Muscle of arm (tissue), 12 donors: ENCODE measurements around the gene SPATA3. TPM values are rescaled to one million over a fixed set of nuclear protein-coding genes. Genes with fewer than 3 reads are reported as not detected.
A peak's percentile ranks its signal among the peaks of the same experiment; 100 is the strongest.
"Not testable (repeated sequence)": the region's sequence is repeated elsewhere in the genome, so short reads cannot be mapped to it uniquely, and the experiment has no call there.

Source experiments
- DNase-seq: peaks from one replicate; pipeline ENCODE4 v3.0.0-alpha.2; 2013
- polyA plus RNA-seq, 12 donors: library from polyadenylated mRNA; unstranded; fragments of 120-200 nt; gene quantifications; one replicate each; pipeline ENCODE4 v1.2.1, GENCODE V29; 2013; ENCODE audit not compliant: insufficient read length in 12 of 12

Gene SPATA3
- polyA plus RNA-seq, 12 donors = not detected

DNA sequence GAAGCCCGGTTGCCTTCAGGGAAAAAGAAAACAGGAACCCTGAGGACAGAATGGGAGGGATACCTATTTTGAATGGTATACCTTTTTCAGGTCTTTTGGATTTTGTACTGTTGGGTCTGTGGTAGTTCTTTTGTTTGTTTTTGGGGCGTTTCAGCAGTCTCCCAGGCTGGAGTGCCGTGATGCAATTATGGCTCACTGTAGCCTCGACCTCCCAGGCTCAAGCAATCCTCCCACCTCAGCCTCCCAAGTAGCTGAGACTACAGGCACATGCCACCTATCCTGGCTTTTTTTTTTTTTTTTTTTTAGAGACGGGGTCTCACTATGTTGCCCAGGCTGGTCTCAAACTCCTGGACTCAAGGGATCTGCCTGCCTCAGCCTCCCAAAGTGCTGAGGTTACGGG is 27.6 kb upstream of the SPATA3 start:
- DNase-seq = not testable (repeated sequence)

GRCh38 chr2:230968921-230969658 is 26.8 kb upstream of the SPATA3 start:
- DNase-seq = no peak

DNA sequence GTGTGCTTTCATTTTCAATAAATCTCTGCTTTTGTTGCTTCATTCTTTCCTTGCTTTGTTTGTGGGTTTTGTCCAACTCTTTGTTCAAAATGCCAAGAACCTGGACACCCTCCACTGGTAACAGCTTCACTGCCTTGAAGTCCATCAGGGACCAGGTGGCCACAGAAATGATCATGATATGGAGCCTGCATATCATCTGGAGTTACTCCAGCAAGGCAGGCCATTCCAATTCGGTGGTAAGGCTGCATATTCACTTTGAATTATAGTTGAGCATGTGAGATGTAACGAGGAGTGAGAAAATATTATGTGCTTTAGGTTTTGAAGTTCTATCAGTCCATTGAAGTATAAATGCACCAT is 26.3 kb upstream of the SPATA3 start:
- DNase-seq = no peak

- no peak for DNase-seq
These were observed 23.9 kb upstream of the SPATA3 start for GRCh38 chr2:230972046-230972445.

GRCh38 chr2:230974096-230974913 is 21.6 kb upstream of the SPATA3 start:
- no peak for DNase-seq

DNA sequence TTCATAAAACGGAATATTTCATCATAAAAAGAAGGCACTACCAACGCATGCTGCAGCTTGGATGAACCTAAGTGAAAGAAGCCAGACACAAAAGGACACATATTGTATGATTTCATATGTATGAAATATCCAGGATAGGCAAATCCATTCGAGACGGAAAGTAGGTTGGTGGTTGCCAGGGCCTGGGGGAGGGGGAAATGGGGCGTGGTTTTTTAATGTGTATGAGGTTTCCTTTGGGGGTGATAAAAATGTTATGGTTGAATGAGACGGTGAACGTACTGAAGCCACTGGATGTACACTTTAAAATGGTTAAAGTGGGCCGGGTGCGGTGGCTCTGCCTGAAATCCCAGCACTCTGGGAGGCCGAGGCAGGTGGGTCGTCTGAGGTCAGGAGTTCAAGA is 20.0 kb upstream of the SPATA3 start:
- DNase-seq = no peak

DNA sequence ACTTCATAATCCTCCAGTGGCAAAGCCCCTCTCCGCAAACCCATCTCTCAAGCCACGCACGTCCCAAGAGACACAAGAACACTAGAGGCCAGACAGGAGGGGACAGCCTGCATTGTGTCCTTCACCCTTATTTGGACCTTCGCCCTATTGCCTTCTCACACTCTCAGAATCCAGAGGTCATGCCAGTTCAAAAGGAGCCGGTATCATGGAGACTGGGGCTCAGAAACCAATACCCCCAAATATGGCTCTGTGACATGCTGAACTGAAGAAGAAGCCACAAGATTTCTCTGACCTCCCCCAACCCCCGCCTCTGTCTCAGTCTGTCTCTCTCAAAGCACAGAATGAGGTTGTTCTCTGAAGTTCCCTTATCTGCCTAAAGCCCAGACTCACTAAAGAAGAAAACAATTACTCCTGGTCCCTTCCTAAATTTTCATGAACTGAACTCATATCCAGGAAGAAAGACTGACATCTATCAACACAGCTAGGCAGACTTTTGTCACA is 19.2 kb upstream of the SPATA3 start:
- no peak for DNase-seq

GRCh38 chr2:230980468-230980867 is 15.5 kb upstream of the SPATA3 start:
- DNase-seq = no peak

DNA sequence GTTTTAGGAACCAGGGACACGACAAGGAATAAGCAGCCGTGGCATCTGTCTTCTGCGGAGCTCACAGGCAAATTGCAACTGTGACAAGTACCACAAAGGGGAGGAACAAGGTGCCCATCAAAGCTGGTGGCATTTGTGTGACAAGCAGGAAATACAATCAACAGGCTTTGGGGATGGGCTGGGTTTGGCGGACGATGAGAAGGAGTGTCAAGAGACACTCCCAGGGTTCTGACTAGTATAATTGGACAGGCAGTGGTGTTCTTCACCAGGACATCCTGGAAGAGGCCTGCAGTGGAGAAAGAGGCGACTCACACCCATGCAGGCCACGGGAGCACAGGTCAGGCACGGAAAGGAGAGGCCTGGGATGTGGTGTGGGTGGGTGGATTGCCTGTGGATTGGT is 14.2 kb upstream of the SPATA3 start:
- DNase-seq = no peak

- no peak for DNase-seq
These were observed 13.8 kb upstream of the SPATA3 start for GRCh38 chr2:230982126-230982525.

- no peak for DNase-seq
These were observed 13.4 kb upstream of the SPATA3 start for GRCh38 chr2:230982528-230982927.

DNA sequence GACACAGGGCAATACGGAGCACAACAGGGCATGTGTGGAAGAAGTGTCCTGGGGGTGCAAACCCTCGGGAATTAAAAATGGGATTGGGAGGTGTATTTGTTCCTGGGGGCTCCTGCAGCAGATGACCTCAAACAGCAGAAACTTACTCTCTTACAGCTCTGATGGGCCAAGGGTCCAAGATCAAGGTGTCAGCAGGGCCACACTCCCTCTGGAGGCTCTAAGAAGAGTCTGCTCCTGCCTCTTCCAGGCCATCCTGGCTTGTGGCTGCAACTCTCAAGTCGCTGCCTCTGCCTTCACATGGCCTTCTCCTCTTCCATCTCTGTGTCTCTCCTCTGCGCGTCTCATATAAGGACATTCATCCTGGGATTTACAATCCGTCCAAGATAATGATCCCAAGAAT is 12.4 kb upstream of the SPATA3 start:
- no peak for DNase-seq

GRCh38 chr2:230984393-230985220 is 11.3 kb upstream of the SPATA3 start:
- no peak for DNase-seq

DNA sequence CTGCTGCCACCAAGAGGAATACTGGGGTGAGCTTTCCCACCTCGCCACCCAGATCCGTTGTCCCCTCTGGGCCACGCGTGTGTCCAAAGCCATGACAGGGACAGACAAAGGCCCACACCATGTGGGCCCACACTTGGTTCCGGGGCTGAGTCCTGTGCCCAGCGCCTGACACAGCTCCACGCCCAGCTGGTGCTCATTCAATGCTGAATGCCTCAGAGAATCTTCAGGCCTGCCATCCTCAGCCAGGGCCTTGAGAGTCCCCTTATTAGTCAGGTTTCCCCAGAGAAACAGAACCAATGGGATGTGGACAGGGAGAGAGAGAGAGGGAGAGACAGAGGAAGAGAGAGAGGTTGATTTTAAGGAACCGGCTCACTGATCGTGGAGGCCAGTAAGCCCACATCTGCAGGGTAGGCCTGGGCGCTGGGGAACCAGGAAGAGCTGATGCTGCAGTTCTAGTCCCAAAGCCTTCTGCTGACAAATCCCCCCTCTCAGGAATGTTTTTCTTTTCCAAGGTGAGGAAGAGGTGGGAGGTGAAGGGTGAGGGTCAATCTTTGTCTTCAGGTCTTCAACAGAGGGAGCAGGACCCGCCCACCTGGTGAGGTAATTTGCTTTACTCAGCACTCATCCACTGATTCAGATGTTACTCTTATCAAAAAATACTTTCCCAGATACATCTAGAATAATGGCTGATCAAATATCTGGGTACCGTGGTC is 10.2 kb upstream of the SPATA3 start:
- no peak for DNase-seq

DNA sequence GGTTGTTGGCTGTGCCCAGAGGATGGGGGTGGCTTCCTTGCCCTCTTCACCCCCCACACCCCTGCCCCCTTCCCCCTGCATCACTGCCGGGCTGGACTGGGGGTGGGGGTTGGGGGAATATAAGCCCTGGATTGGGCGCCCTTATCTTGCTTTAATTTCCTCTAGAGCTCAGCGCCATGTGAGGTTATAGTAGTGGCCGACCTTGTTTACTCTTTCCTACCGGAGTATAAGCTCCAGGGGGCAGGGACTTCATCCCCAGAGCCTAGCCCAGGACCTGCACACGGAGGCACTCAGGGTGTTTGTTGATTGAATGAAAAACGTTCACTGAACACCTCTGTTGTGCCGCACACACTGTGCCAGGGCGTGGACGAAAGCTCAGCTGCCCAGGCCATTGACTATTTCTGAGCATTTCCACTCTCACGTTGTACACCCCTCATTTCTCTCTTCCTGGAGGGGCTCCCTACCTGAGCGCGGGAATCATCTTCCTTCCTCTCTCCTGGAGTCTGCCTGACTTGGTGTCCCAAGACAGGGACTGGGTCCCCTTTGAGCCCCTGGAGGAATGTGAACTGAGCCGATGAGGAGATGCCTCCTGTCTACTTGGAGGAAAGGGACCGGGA is 9.3 kb upstream of the SPATA3 start:
- DNase-seq = no peak

DNA sequence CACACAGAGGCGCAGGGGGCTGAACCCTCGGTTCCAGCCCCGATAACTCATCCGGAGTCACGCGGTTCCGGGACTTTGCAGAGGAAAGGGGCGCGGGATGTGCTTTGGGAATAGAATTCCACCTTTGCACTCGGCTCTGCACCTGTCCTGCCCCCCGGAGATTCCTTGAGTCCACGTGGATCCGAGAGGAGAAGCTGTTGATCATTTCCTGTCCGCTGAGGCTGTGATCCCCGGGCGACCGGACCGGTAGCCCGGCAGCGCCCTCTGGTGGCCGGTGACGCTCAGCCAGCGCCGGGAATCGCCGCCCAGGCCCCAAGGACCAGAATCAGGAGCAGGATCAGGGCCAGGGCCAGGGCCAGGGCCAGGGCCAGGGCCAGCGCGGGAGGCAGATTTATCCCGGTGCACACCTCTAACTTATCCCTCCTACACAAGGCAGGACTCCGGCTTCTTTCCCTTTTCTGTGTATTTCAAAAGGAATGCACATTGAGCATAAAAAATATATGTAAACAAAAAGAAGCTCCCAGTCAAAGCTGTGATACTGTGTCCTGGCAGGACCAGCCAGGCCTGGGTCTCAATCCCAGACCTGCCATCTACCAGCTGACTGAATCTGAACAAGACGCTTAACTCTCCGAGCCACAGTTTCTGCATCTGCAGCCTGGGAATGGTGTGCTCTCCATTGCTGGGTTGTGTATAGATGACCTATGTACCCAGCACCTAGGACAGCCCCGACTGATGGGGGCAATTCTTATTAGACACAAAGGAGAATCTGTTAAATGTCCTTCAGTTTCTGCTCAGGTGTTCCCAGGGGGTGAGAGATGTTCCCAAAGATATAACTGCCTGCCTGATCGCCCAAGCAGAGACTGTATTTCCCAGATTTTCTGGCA is 8.5 kb upstream of the SPATA3 start:
- DNase-seq = peak; percentile 73

DNA sequence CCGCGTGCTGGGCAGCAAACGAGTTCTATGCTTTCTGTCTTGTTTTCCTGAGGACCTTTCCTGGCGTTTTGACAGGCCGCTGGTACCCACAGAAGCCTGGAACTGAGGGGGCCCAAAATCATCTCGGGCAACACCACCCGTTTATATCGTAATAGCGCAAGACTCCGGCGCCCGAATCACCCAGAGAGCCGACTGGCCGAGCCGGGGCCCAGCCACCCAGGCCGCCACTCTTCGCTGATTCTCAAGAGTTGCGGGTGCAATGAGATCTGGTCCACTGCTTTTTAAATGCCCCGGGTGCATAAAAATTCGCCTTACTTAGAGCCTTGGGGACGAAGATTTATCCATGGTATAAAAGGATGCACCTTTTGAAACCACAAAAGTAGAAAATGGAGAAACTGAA is 6.2 kb upstream of the SPATA3 start:
- DNase-seq = no peak

DNA sequence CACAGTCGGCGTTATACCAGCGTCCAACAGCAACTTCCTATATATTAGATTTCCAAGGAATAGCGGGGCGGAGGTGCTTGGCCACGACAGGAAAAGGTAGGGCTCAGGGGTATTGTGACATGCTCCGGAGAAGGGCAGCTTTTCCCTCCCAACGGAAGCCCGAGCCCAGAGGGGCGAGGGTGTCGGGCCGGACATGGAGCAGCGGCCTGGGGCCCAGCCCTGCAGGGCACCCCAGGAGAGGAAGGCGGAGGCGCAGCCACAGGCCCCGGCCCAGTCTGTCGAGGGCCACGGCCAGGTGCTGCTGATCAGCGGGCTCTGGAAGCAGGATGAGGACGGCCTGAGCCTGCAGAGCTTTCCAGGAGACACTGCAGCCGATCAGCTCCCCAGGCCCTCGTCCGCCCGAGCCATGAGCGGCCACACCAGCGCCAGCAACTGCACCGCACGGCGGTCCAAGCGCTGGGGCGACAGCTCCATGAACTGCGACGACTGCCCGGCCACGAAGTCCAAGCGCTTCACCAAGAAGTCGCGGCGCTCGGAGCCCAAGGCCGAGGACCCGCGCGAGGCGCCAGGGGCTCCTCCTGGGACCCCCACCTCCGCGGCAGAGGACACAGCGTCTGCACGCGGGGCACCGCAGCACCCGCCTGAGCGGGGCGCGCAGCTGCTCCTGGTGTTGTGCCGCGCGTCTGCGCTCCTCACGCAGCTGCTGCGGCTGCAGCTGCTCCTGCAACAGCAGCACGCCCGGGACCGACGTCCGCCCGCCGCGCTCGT is 5.6 kb upstream of the SPATA3 start:
- no peak for DNase-seq

- no peak for DNase-seq
These were observed 5.1 kb upstream of the SPATA3 start for GRCh38 chr2:230990899-230991150.

- no peak for DNase-seq
These were observed 4.3 kb upstream of the SPATA3 start for GRCh38 chr2:230991598-230991997.
